Right ventricle myocardium superior (tissue), 1 donor: ENCODE data around the gene CTRL. TPM values are rescaled to one million over a fixed set of nuclear protein-coding genes. Genes with fewer than 3 reads are reported as not detected.
A peak's percentile ranks its signal among the peaks of the same experiment; 100 is the strongest.

Source experiments
- ATAC-seq: fragments of 200-7000 bp; cut with Tn5 transposase; one replicate; pipeline ENCODE4 v1.9.1; 2020; ENCODE audit warnings: mild to moderate bottlenecking; ENCODE audit not compliant: poor library complexity
- DNase-seq: peaks from one replicate; pipeline ENCODE4 v3.0.0-alpha.2; 2020
- intact Hi-C: fragments of 100-400 bp; cut with DNase I; formaldehyde crosslinking; loops from one replicate; pipeline ENCODE4 v1.11.2; 2022
- total RNA-seq: library from RNA; stranded (reverse); fragmentation: NEBNext Ultra II Directional; extraction: Animal tissue kit (Norgen Biotek cat#: 25700); gene quantifications from one replicate; pipeline ENCODE4 v1.2.1, GENCODE V29; 2021
- donor health status: DM: no; HTN: yes; CAD: no; lungs with severe emphysema.

CTRL gene
- total RNA-seq, 1 donor from 2014 or later: 0.78 TPM

- intact Hi-C loops: no loop called here
- ATAC-seq: no peak
- DNase-seq: no peak
Measured at GRCh38 chr16:67964477-67965131, 32.9 kb upstream of the CTRL start.

GRCh38 chr16:67963662-67964321 is 32.1 kb upstream of the CTRL start:
- no peak for ATAC-seq
- intact Hi-C loops: no loop called here
- no peak for DNase-seq

GRCh38 chr16:67963292-67963661 is 31.6 kb upstream of the CTRL start:
- ATAC-seq: peak; percentile 26
- intact Hi-C loops: no loop called here
- DNase-seq: no peak

- no peak for ATAC-seq
- intact Hi-C loops: no loop called here
- DNase-seq: no peak
Measured at GRCh38 chr16:67962135-67962534, 30.5 kb upstream of the CTRL start.

- ATAC-seq (no peak), DNase-seq (peak; percentile 74)
- intact Hi-C loops: no loop called here
Measured at GRCh38 chr16:67961551-67961957, 29.9 kb upstream of the CTRL start.

GRCh38 chr16:67959536-67960329 is 28.1 kb upstream of the CTRL start:
- intact Hi-C loops: no loop called here

GRCh38 chr16:67957622-67958021 is 26.0 kb upstream of the CTRL start:
- intact Hi-C loops: no loop called here
- DNase-seq: no peak
- ATAC-seq: no peak

More at GRCh38 chr16:67959536-67960329, 28.1 kb upstream of the CTRL start:
- peak; percentile 85 for DNase-seq
- ATAC-seq: peak; percentile 65

- intact Hi-C loops: no loop called here
- ATAC-seq: no peak
- DNase-seq: no peak
Measured at GRCh38 chr16:67954421-67955196, 22.9 kb upstream of the CTRL start.

- DNase-seq (no peak), ATAC-seq (no peak)
- intact Hi-C loops: no loop called here
Measured at GRCh38 chr16:67953641-67954375, 22.1 kb upstream of the CTRL start.

- intact Hi-C loops: no loop called here
- ATAC-seq: peak; percentile 83
- peak; percentile 84 for DNase-seq
Measured at GRCh38 chr16:67951485-67951884, 19.8 kb upstream of the CTRL start.

GRCh38 chr16:67950335-67950843 is 18.7 kb upstream of the CTRL start:
- DNase-seq: no peak
- ATAC-seq: no peak
- intact Hi-C loops: no loop called here

- peak; percentile 29 for DNase-seq
- no peak for ATAC-seq
- intact Hi-C loops: no loop called here
Measured at GRCh38 chr16:67949645-67950044, 18.0 kb upstream of the CTRL start.

- no peak for DNase-seq
- intact Hi-C loops: no loop called here
- no peak for ATAC-seq
Measured at GRCh38 chr16:67948015-67948414, 16.4 kb upstream of the CTRL start.

GRCh38 chr16:67946966-67947558 is 15.4 kb upstream of the CTRL start:
- ATAC-seq (no peak), DNase-seq (no peak)
- intact Hi-C loops: no loop called here

GRCh38 chr16:67946128-67946569 is 14.5 kb upstream of the CTRL start:
- intact Hi-C loops: no loop called here
- ATAC-seq: no peak

GRCh38 chr16:67945392-67945933 is 13.8 kb upstream of the CTRL start:
- DNase-seq: no peak
- intact Hi-C loops: no loop called here
- ATAC-seq: no peak

More at GRCh38 chr16:67946128-67946569, 14.5 kb upstream of the CTRL start:
- DNase-seq: no peak

- intact Hi-C loops: no loop called here
Measured at GRCh38 chr16:67944690-67945391, 13.2 kb upstream of the CTRL start.

More at GRCh38 chr16:67944690-67945391, 13.2 kb upstream of the CTRL start:
- DNase-seq (no peak), ATAC-seq (no peak)
